ENCODE results near the gene DNAJB2.
"Not testable (repeated sequence)": the region's sequence is repeated elsewhere in the genome, so short reads cannot be mapped to it uniquely, and the experiment has no call there.

The DNAJB2 gene

GRCh38 chr2:219258942-219259341 lies 20.2 kb upstream of the DNAJB2 start:
- DNase-seq (ENCODE audit: low read depth, low spot score): not testable (repeated sequence)

DNA sequence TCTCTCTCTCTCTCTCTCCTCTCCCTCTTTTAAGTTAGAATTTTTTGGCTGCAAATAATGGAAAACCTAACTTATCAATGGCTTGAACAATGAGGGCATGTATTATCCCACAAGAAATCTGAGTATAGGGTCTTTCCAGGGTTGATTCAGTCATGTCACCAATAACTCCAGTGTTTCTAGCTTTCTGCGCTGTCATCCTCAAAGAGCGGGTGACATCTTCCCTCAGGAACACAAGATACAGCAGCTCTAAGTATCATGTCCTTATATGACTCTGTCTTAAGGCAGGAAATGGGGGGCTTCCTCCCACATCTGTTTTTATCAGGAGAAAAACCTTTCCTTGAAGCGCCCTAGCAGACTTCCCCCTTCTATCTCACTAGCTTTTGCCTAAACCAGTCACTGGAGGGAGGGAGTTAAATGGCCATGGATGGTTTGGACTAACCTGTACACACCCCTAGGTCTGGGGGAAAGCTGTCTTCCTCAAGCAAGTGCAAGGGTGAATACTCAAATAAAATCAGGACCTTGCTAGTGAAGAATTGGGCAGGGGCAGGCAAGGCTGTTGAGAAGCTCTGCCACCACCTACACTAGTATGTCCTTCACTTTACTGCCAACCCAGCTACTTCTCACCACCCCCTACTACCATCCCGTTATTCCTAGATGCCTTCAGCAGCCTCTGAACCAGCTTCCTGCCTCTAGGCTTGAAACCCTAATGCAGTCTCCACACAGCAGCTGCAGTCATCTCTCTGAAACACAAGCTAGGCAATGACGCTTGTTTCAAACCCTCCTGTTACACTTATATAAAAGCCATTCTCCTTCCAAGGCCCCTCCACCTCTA lies 17.9 kb upstream of the DNAJB2 start:
- no peak for DNase-seq (ENCODE audit: low read depth, low spot score)

- DNase-seq (ENCODE audit: low read depth, low spot score): no peak
These were observed 12.9 kb upstream of the DNAJB2 start for GRCh38 chr2:219266232-219266631.

DNA sequence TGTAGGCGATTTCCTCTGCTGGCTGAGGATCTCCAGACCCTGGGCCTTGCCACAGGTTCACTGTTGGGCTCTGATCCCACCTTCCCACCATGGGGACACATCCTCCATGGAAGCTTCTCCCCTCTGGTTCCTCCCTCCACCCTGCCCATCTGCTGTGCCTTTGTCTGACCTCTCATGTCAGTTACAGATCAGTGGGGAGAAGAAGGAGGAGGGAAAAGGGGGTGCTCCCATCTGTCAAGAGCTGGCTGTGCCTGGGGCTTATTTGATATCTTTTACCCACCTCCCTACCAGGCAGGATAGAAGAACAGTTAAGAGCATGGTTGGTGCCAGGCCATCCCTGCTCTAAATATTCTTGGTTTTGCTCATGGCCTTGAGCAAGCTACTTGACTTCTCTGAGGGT lies 12.3 kb upstream of the DNAJB2 start:
- DNase-seq (ENCODE audit: low read depth, low spot score): no peak

DNA sequence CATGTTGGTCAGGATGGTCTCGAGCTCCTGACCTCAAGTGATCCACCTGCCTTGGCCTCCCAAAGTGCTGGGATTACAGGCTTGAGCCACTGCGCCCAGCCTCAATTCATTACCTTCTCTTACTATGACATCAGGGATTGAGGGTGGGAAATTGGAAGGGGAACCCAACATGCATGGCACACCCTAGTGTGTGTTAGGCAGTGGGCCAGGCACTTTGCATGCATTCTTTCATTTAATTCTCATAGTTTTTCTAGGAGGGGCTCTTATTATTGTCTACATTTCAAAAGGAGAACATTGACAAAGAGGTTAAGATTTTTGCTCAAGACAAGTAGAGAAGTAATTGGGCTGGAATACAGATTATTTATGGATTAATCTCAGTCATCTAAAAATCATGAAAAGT lies 10.9 kb upstream of the DNAJB2 start:
- no peak for DNase-seq (ENCODE audit: low read depth, low spot score)

DNA sequence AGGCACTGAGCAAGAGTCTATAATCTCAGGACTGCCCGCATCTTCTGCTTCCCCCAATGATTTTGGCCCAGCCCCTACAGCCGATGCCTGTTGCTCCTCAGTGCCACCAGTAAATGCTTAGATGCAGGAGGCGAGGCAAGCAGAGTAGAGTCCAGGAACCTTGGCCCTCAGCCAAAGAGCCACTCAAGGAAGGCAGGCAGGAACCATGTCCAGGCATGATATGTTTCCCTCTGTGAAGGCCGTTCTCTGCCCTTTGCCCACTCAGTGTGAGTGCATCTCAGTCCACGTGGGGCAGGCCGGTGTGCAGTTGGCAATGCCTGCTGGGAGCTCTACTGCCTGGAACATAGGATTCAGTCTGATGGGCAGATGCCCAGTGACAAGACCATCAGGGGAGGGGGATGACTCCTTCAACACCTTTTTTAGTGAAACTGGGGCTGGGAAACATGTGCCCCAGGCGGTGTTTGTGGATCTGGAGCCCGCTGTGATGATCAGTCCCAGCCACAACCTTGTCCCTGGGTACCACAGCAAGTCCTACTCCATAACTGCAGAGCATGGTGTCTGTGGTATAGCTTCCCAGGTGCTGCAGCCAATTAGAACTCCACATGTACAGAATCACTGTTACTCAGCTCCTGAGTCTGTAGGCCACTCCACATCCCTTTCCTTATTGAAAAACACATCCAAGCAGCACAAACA lies 9.7 kb upstream of the DNAJB2 start:
- DNase-seq (ENCODE audit: low read depth, low spot score): no peak

- DNase-seq (ENCODE audit: low read depth, low spot score): no peak
These were observed 9.2 kb upstream of the DNAJB2 start for GRCh38 chr2:219270055-219270372.

DNA sequence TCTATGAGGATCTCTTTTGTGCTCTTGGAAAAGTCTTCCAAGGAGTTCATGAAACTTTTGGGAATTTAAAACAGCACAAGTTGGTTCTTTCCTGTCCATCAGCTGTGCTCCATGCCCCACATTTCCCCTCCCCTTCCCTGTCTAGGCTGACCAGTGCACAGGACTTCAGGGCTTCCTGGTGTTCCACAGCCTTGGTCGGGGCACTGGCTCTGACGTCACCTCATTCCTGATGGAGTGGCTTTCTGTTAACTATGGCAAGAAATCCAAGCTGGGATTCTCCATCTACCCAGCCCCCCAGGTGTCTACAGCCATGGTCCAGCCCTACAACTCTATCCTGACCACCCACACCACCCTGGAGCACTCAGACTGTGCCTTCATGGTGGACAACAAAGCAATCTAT lies 8.1 kb upstream of the DNAJB2 start:
- DNase-seq (ENCODE audit: low read depth, low spot score): no peak

GRCh38 chr2:219272356-219272755 lies 6.8 kb upstream of the DNAJB2 start:
- no peak for DNase-seq (ENCODE audit: low read depth, low spot score)

- DNase-seq (ENCODE audit: low read depth, low spot score): no peak
These were observed 6.2 kb upstream of the DNAJB2 start for GRCh38 chr2:219272995-219273394.

DNA sequence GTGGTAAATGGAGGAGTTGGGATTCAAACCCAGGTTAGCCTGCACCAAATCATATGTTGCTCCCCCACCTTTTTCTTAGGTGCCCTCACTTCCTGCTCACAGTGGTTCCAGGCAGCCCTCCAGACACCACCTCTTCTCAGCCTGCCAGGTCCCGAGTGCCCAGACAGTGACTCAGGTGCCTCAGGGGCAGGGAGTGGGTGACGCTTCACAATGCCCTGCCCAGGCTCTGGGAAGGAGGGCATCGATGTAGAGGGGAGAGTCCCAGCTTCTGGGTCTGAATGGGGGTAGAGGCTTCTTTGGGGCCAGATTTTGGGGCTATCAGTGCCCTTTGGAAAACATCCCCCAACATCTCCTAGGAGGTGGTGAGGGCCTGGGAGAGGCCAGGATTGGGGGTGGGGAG lies 5.2 kb upstream of the DNAJB2 start:
- DNase-seq (ENCODE audit: low read depth, low spot score): no peak

DNA sequence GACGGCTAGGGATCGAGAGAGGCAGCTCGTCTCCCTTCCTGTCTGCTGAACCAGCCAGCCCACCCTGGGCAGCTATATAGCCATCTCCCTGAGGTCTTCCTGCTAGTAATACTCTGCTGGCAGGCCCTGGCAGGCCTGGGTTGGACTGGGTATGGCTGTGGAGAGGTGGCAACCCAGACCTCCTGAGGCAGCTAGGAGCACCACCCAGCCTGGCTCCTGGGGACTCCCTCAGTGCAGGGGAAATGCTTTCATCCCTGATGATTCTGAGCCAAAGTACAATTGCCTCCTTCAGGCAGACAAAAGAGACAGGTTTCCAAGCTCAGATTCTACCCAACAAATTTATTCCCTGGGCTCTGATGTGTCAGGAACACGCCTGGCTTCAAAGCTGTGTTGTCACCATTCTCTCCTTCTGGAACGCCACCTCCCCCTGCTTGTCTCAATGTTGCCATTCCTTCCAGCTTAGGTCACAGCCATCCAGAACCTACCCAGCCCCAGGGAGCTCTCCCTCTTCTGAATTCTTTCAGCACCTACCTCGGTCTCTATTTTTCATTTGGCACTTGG lies 4.7 kb upstream of the DNAJB2 start:
- DNase-seq (ENCODE audit: low read depth, low spot score): no peak

- DNase-seq (ENCODE audit: low read depth, low spot score): peak; percentile 51
These were observed 1.2 kb upstream of the DNAJB2 start for GRCh38 chr2:219277703-219278654.

DNA sequence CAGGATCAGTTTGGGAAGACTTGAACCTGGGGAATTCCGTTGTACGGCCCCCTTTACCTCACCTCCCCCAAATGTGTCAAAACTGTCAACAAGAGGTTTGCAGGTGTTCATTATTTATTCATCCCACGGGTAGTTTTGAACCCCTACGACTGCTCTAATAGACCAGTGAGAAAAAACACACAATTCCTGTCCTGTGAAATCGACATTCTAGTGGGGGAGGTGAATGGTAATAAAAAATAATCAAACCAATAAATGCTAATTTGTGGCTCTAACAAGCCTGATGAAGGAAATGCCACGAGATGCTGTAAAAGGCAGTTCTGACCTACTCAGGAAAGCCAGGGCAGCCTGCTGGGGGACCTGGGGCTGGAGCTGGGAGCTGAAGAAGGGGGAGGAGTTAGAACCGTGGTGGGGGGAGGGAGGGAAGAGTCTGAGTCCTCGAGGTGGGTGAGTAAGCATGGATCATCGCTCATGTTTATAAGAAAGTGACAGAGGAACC lies 463 bp upstream of the DNAJB2 start:
- DNase-seq (ENCODE audit: low read depth, low spot score): no peak

- no peak for DNase-seq (ENCODE audit: low read depth, low spot score)
These were observed 850 bp downstream of the DNAJB2 start for GRCh38 chr2:219279916-219280516.

GRCh38 chr2:219280651-219281050 lies 1.5 kb downstream of the DNAJB2 start:
- DNase-seq (ENCODE audit: low read depth, low spot score): no peak

- no peak for DNase-seq (ENCODE audit: low read depth, low spot score)
These were observed 2.4 kb downstream of the DNAJB2 start for GRCh38 chr2:219281588-219281987.

GRCh38 chr2:219282375-219282774 lies 3.2 kb downstream of the DNAJB2 start:
- DNase-seq (ENCODE audit: low read depth, low spot score): no peak

DNA sequence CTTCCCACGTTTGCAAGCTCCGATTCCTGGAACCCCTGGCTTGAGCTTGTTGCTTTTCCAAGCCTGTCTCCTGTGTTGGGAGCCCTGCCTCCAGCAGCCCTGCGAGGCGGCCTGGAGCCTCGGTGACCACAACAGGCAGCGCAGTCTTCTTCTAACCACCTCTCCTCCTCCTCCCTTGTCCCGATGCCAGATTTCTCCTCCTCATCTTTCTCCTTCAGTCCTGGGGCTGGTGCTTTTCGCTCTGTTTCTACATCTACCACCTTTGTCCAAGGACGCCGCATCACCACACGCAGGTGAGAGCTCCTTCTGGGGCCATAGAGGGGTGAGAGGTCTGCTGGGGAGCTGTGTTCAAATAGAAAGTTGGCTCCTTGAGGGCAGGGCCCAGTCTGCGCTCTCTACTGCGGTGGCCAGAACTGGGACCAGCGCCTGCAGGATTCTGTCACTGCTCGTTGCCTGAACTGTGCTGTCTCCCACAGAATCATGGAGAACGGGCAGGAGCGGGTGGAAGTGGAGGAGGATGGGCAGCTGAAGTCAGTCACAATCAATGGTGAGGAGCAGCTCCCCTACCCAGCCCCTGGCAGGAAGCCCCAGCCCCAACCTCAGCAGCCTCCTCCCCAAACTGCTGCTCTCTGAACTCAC lies 3.9 kb downstream of the DNAJB2 start:
- no peak for DNase-seq (ENCODE audit: low read depth, low spot score)

DNA sequence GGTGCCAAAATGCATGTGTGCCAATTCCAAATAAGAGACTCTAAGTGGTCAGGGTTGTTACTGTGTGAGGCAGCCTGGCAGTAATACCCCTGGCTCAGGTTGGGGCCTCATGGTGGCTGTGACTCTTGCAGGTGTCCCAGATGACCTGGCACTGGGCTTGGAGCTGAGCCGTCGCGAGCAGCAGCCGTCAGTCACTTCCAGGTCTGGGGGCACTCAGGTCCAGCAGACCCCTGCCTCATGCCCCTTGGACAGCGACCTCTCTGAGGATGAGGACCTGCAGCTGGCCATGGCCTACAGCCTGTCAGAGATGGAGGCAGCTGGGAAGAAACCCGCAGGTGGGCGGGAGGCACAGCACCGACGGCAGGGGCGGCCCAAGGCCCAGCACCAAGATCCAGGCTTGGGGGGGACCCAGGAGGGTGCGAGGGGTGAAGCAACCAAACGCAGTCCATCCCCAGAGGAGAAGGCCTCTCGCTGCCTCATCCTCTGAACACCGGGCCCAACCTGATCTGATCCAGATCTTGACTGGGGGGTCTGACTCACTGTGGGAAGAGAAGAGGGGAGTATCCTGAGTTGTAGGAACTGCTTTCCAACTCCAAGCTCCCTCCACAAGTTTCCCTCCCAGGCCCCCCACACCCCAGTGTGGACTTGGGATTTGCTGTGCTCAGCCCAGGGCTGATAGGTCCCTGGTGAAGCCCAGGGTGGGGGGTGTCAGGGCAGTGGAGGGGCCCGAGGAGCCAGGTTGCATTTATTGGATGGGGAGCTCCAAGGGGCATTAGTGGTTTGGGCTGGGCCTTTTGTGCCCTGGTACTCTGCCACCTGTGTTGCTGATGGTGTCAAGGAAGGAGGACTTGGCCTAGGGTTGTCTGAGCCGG lies 5.6 kb downstream of the DNAJB2 start:
- DNase-seq (ENCODE audit: low read depth, low spot score): no peak

Measured in activated naive CD8-positive, alpha-beta T cell treated with anti-CD3 and anti-CD28 coated beads, Interleukin-2, amount 50 U/mL, for 16 hours (primary cell).